Fibroblast of lung (primary cell): ENCODE data around the gene QPCT. TPM values are rescaled to one million over a fixed set of nuclear protein-coding genes. Genes with fewer than 3 reads are reported as not detected.

Experiments
- DNase-seq, 2 donors: peaks; one replicate each; pipeline versions ENCODE4 v3.0.0 to v3.0.0-alpha.2; 2010; ENCODE audit warnings: low read depth in 2 of 2
- H2AFZ ChIP-seq: 2 replicates; pipeline ENCODE4 v1.5.1; 2012; ENCODE audit warnings: low read length, control low read depth, inconsistent platforms
- H3K27ac ChIP-seq: 2 replicates; pipeline ENCODE4 v1.5.1; 2011; ENCODE audit warnings: low read length, control low read depth; ENCODE audit not compliant: insufficient read depth
- H3K27me3 ChIP-seq: 2 replicates; pipeline ENCODE4 v1.5.1; 2011; ENCODE audit warnings: mild to moderate bottlenecking, low read length; ENCODE audit not compliant: control insufficient read depth, insufficient read depth
- H3K36me3 ChIP-seq: 2 replicates; pipeline ENCODE4 v1.5.1; 2011; ENCODE audit warnings: low read length; ENCODE audit not compliant: control insufficient read depth, insufficient read depth
- H3K4me1 ChIP-seq: 2 replicates; pipeline ENCODE4 v1.5.1; 2011; ENCODE audit warnings: low read length; ENCODE audit not compliant: control insufficient read depth, insufficient read depth; ENCODE audit errors: extremely low read depth
- H3K4me2 ChIP-seq: 2 replicates; pipeline ENCODE4 v1.5.1; 2011; ENCODE audit warnings: low read length, control low read depth; ENCODE audit not compliant: insufficient read depth; ENCODE audit errors: extremely low read depth
- H3K4me3 ChIP-seq, 4 experiments: fragments of 200-600 bp in 1 of 4; sonication (generic) in 1 of 4; replicated peaks in 1 of 4; 2 replicates each; pipeline ENCODE4 v1.5.1; 2011 to 2016; ENCODE audit warnings: low read length in 4 of 4, low read depth in 3 of 4, mild to moderate bottlenecking in 3 of 4, control low read depth in 2 of 4, inconsistent platforms in 1 of 4, mixed read lengths in 1 of 4; ENCODE audit not compliant: insufficient read depth in 1 of 4; ENCODE audit errors: control extremely low read depth in 1 of 4
- H3K79me2 ChIP-seq: 2 replicates; pipeline ENCODE4 v1.5.1; 2012; ENCODE audit warnings: mild to moderate bottlenecking, low read length, inconsistent platforms; ENCODE audit not compliant: control insufficient read depth, insufficient read depth
- H3K9ac ChIP-seq: 2 replicates; pipeline ENCODE4 v1.5.1; 2011; ENCODE audit warnings: mild to moderate bottlenecking, low read length, control low read depth; ENCODE audit not compliant: insufficient read depth
- H3K9me3 ChIP-seq: 2 replicates; pipeline ENCODE4 v1.5.1; 2012; ENCODE audit warnings: low read depth, low read length; ENCODE audit not compliant: control insufficient read depth, insufficient read depth
- H4K20me1 ChIP-seq: 2 replicates; pipeline ENCODE4 v1.5.1; 2011; ENCODE audit warnings: low read length; ENCODE audit not compliant: control insufficient read depth, insufficient read depth; ENCODE audit errors: extremely low read depth
- EZH2 ChIP-seq: IDR thresholded peaks from 2 replicates; pipeline ENCODE4 v1.5.1; 2012; ENCODE audit warnings: low read length, control low read depth, mild to moderate bottlenecking; ENCODE audit errors: missing control alignments
- polyA plus RNA-seq, 2 donors: library from polyadenylated mRNA; depleted of rRNA in 1 of 2; stranded (reverse) in 1 of 2; unstranded in 1 of 2; fragments of >200 nt; gene quantifications; 2 replicates each; pipeline ENCODE4 v1.2.1, GENCODE V29; 2011 to 2012; ENCODE audit warnings: missing spikeins in 1 of 2
- total RNA-seq: library from RNA; depleted of rRNA; stranded (reverse); fragments of >200 nt; gene quantifications from 2 replicates; pipeline ENCODE4 v1.2.1, GENCODE V29; 2014
- TF ChIP-seq, protein P1 (sequence below), 2 donors: IDR thresholded peaks in 1 of 2; conservative IDR thresholded peaks in 1 of 2; 1 replicate in 1 of 2; 2 replicates in 1 of 2; pipeline ENCODE4 v1.5.1; 2011 to 2012; ENCODE audit warnings: low read length in 2 of 2, control low read depth in 1 of 2, inconsistent platforms in 1 of 2, low read depth in 1 of 2, mild to moderate bottlenecking in 1 of 2

Gene QPCT
- total and polyA plus RNA-seq, 2 donors (not counting 1 experiment from before 2014, with no cell fraction given), result 6.1 to 8.4 TPM

DNA sequence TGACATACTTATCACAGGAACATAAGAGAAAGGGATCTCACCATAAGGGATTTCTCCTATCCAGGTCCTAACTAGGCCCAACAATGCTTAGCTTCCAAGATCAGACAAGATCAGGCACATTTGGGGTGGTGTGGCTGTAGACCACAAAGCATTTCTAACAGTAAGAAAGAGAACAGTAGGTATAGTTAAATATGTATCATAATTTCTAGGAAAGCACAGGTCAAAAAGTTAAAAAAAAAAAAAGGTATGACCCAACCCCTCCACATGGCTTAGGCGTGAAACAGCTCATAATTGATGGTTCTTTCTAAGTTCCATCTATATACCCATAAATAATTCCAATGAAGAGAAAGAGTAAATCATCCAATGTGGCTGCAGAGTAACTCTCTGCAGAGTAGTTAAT lies 26.7 kb upstream of the QPCT start:
- TF ChIP-seq EZH2, result no peak
- TF ChIP-seq, protein P1, sequence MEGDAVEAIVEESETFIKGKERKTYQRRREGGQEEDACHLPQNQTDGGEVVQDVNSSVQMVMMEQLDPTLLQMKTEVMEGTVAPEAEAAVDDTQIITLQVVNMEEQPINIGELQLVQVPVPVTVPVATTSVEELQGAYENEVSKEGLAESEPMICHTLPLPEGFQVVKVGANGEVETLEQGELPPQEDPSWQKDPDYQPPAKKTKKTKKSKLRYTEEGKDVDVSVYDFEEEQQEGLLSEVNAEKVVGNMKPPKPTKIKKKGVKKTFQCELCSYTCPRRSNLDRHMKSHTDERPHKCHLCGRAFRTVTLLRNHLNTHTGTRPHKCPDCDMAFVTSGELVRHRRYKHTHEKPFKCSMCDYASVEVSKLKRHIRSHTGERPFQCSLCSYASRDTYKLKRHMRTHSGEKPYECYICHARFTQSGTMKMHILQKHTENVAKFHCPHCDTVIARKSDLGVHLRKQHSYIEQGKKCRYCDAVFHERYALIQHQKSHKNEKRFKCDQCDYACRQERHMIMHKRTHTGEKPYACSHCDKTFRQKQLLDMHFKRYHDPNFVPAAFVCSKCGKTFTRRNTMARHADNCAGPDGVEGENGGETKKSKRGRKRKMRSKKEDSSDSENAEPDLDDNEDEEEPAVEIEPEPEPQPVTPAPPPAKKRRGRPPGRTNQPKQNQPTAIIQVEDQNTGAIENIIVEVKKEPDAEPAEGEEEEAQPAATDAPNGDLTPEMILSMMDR (conservative IDR thresholded peaks at IDR 0.05 in 1 of 2, IDR thresholded peaks at IDR 0.05 in 1 of 2; ENCODE audit: low read depth in 1 of 2, low read length in 2 of 2), result no peak
- H3K79me2 ChIP-seq, result peaks cover 66% of the 10 kb centered on the region
- H3K9ac ChIP-seq, result no peak overlapping the region
- H4K20me1 ChIP-seq, result no peaks in the 10 kb centered on the region
- H3K27me3 ChIP-seq, result no peaks in the 10 kb centered on the region
- no peaks in the 10 kb centered on the region for H3K9me3 ChIP-seq
- peaks cover 5% of the 10 kb centered on the region for H3K4me1 ChIP-seq
- no peak overlapping the region for H3K4me3 ChIP-seq
- peak overlapping the region; percentile 26 for H3K4me2 ChIP-seq
- H3K27ac ChIP-seq, result no peak overlapping the region
- no peak for DNase-seq
- H2AFZ ChIP-seq, result no peak overlapping the region
- peaks cover 2% of the 10 kb centered on the region for H3K36me3 ChIP-seq

DNA sequence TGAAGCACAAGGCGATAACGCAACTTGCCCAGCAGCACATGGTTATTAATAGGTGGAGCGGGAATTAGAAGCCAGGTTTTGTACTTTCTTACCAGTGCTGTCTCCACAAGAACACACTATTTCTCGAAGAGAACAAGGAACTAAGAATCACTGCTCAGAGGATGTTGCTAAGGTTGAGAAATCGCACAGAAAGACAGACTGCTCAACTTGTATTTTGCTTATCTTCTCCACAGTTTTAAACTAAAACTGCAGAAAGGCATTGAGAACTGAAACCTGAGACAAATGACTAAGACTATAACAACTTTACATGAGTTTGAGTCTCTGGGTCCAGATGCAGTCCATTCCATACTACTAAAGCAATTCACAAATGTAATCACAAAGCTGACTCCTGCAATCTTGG lies 26.0 kb upstream of the QPCT start:
- H3K36me3 ChIP-seq, result peaks cover 2% of the 10 kb centered on the region
- no peaks in the 10 kb centered on the region for H4K20me1 ChIP-seq
- H2AFZ ChIP-seq, result no peak overlapping the region
- no peaks in the 10 kb centered on the region for H3K27me3 ChIP-seq
- H3K9me3 ChIP-seq, result no peaks in the 10 kb centered on the region
- TF ChIP-seq, protein P1 (conservative IDR thresholded peaks at IDR 0.05 in 1 of 2, IDR thresholded peaks at IDR 0.05 in 1 of 2; ENCODE audit: low read depth in 1 of 2, low read length in 2 of 2), result no peak
- TF ChIP-seq EZH2, result no peak
- H3K9ac ChIP-seq, result no peak overlapping the region
- peaks cover 69% of the 10 kb centered on the region for H3K79me2 ChIP-seq
- peak overlapping the region; percentile 26 for H3K4me2 ChIP-seq
- H3K4me1 ChIP-seq, result peaks cover 5% of the 10 kb centered on the region
- H3K4me3 ChIP-seq, result peak overlapping the region in 1 of 4 experiments; percentile 25
- H3K27ac ChIP-seq, result no peak overlapping the region
- peak; percentile 74 to 89 for DNase-seq

DNA sequence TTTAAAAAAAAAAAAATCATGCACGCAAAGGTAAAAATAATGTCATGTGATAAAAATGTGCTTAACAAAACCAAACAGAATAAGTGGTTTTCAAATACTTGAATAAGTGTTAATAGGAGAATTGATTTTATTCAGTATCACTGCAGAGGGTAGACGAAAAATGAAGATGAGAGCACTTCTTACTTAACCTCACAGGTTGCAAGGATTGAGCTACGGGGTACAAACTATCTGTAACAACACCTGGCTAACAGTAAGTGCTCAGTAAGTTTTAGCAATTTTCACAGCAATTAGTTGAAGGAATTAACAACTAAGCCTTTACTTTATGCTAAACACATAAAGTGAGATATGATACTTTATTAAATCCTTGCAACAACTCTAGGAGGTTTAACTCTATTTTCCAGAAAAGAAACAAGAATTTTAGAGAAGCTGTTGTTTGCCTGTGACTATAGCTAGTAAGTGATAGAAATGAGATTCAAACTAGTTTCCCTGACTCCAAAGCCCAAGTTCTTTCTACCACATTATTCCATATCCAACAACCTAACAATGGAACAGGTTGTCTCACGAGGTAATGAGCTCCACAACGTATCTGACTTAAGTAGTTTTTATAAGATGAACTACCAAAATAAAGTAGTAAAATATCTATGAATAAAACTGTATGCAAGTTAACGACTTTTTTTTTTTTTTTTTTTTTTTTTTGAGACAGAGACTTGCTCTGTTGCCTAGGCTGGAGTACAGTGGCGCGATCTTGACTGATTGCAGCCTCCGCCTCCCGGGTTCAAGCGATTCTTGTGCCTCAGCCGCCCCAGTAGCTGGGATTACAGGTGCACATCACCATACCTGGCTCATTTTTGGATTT lies 24.4 kb upstream of the QPCT start:
- Histone ChIP-seq H3K9ac (no peak overlapping the region), H4K20me1 (no peaks in the 10 kb centered on the region)

More for the DNA sequence above, 24.4 kb upstream of the QPCT start:
- no peak overlapping the region for H2AFZ ChIP-seq
- H3K36me3 ChIP-seq, result peaks cover 2% of the 10 kb centered on the region
- DNase-seq, result no peak
- no peak for TF ChIP-seq EZH2
- TF ChIP-seq, protein P1 (conservative IDR thresholded peaks at IDR 0.05 in 1 of 2, IDR thresholded peaks at IDR 0.05 in 1 of 2; ENCODE audit: low read depth in 1 of 2, low read length in 2 of 2), result no peak
- H3K27me3 ChIP-seq, result no peaks in the 10 kb centered on the region
- H3K9me3 ChIP-seq, result no peaks in the 10 kb centered on the region
- no peak overlapping the region for H3K27ac ChIP-seq
- peaks cover 67% of the 10 kb centered on the region for H3K79me2 ChIP-seq
- peaks cover 5% of the 10 kb centered on the region for H3K4me1 ChIP-seq
- no peak overlapping the region for H3K4me2 ChIP-seq
- no peak overlapping the region for H3K4me3 ChIP-seq
